Caco-2 (cell line): ENCODE results near the gene DCUN1D2. TPM values are rescaled to one million over a fixed set of nuclear protein-coding genes. Genes with fewer than 3 reads are reported as not detected.

Experiments used
- BruUV-seq: library from RNA; stranded (reverse); fragments of 400-500 nt; replicated peaks from 2 replicates; lab custom pipeline; 2021; lab: Mats Ljungman, UMichigan
- CTCF ChIA-PET: fragments of 300-600 bp; sonication (Branson Sonifier 250); formaldehyde crosslinking; loops from one replicate; lab custom pipeline; 2022; ENCODE audit warnings: antibody characterized with exemption; lab: Charles Lee
- POLR2A ChIA-PET: fragments of 300-600 bp; sonication (Branson Sonifier 250); formaldehyde crosslinking; loops from one replicate; lab custom pipeline; 2022; ENCODE audit warnings: antibody characterized with exemption; lab: Charles Lee
- DNase-seq, 2 experiments: peaks; one replicate each; pipeline versions ENCODE4 v3.0.0 to v3.0.0-alpha.2; 2020 to 2022
- H3K27me3 ChIP-seq: replicated peaks from 2 replicates; pipeline ENCODE4 v1.6.0; 2011; ENCODE audit warnings: low read length; ENCODE audit not compliant: control insufficient read depth, insufficient read depth
- H3K36me3 ChIP-seq: 2 replicates; pipeline ENCODE4 v1.5.1; 2011; ENCODE audit warnings: low read length; ENCODE audit not compliant: control insufficient read depth, insufficient read depth
- H3K4me1 ChIP-seq: fragments of 250-450 bp; sonication (Bioruptor Pico); 2 replicates; pipeline ENCODE4 v1.5.1; 2020; ENCODE audit warnings: mild to moderate bottlenecking
- H3K4me3 ChIP-seq: 2 replicates; pipeline ENCODE4 v1.5.1; 2011; ENCODE audit warnings: low read depth, mild to moderate bottlenecking, control low read depth, low read length
- H3K9me3 ChIP-seq: fragments of 250-450 bp; sonication (Bioruptor Pico); 2 replicates; pipeline ENCODE4 v1.5.1; 2020; ENCODE audit warnings: mild to moderate bottlenecking, moderate library complexity
- H3K27ac Mint-ChIP-seq: one replicate; pipeline ENCODE4 v1.8.0; 2022; ENCODE audit warnings: mixed read lengths; ENCODE audit not compliant: unreplicated experiment
- H3K27me3 Mint-ChIP-seq: one replicate; pipeline ENCODE4 v1.8.0; 2022; ENCODE audit warnings: mixed read lengths; ENCODE audit not compliant: insufficient read depth, unreplicated experiment
- H3K36me3 Mint-ChIP-seq: one replicate; pipeline ENCODE4 v1.8.0; 2022; ENCODE audit warnings: mild to moderate bottlenecking, mixed read lengths; ENCODE audit not compliant: insufficient read depth, unreplicated experiment
- H3K4me1 Mint-ChIP-seq: one replicate; pipeline ENCODE4 v1.8.0; 2022; ENCODE audit warnings: low read depth, mixed read lengths; ENCODE audit not compliant: unreplicated experiment
- H3K4me3 Mint-ChIP-seq: one replicate; pipeline ENCODE4 v1.8.0; 2022; ENCODE audit warnings: mild to moderate bottlenecking, moderate library complexity, mixed read lengths; ENCODE audit not compliant: unreplicated experiment
- H3K9me3 Mint-ChIP-seq: one replicate; pipeline ENCODE4 v1.8.0; 2022; ENCODE audit warnings: mixed read lengths; ENCODE audit not compliant: unreplicated experiment
- CTCF ChIP-seq, 2 experiments: fragments of 200-600 bp in 1 of 2; IDR thresholded peaks; 1 replicate in 1 of 2; 2 replicates in 1 of 2; pipeline versions ENCODE4 v1.5.1 to v1.8.0; 2011 to 2022; ENCODE audit warnings: antibody characterized with exemption in 1 of 2, control low read depth in 1 of 2, inconsistent platforms in 1 of 2, low read depth in 1 of 2, low read length in 1 of 2, mild to moderate bottlenecking in 1 of 2, moderate library complexity in 1 of 2; ENCODE audit not compliant: insufficient read depth in 1 of 2, severe bottlenecking in 1 of 2, unreplicated experiment in 1 of 2
- intact Hi-C: fragments of 100-400 bp; cut with micrococcal nuclease; formaldehyde crosslinking; loops from one replicate; pipeline ENCODE4 v1.10.0; 2022; ENCODE audit not compliant: unreplicated experiment
- total RNA-seq: library from RNA; stranded (reverse); gene quantifications from 2 replicates; pipeline ENCODE4 v1.2.3, GENCODE V29; 2022

Gene DCUN1D2
- total RNA-seq, 1 experiment from 2014 or later = 59.4 TPM

GRCh38 chr13:113485545-113485944, 5.0 kb downstream of the DCUN1D2 start:
- TF ChIP-seq CTCF (IDR thresholded peaks at IDR 0.05; ENCODE audit: insufficient read depth in 1 of 2, low read depth in 1 of 2, low read length in 1 of 2, severe bottlenecking in 1 of 2, unreplicated experiment in 1 of 2) = no peak
- Mint-ChIP-seq H3K27ac (no peak overlapping the region), H3K4me1 (peaks cover 19% of the 10 kb centered on the region), H3K36me3 (peaks cover 30% of the 10 kb centered on the region), H3K4me3 (no peak overlapping the region), H3K27me3 (no peaks in the 10 kb centered on the region), H3K9me3 (no peaks in the 10 kb centered on the region)
- no TSS peak for BruUV-seq
- Histone ChIP-seq H3K36me3 (peaks cover 3% of the 10 kb centered on the region; the same call in 1 of the 2 replicates), H3K27me3 (no peaks in the 10 kb centered on the region), H3K9me3 (no peaks in the 10 kb centered on the region), H3K4me1 (peaks cover 15% of the 10 kb centered on the region), H3K4me3 (no peak overlapping the region)
- ChIA-PET POLR2A (no interaction called here), CTCF (interaction anchor here (1.2 kb wide), 1 partner anchor 77 kb away, joined by 3 read pairs; no protein-coding TSS in a partner anchor)
- no peak for DNase-seq
- intact Hi-C loops = no loop called here

- no peak for DNase-seq
- Histone ChIP-seq H3K27me3 (no peaks in the 10 kb centered on the region), H3K9me3 (0 out of 2 replicates have a peak, but pooled peaks cover 3% of the 10 kb centered on the region), H3K4me1 (peaks cover 5% of the 10 kb centered on the region), H3K4me3 (no peak overlapping the region), H3K36me3 (peaks cover 3% of the 10 kb centered on the region)
- H3K9me3 Mint-ChIP-seq = no peaks in the 10 kb centered on the region
- CTCF ChIA-PET = no interaction called here
- intact Hi-C loops = no loop called here
- no peak for TF ChIP-seq CTCF (IDR thresholded peaks at IDR 0.05; ENCODE audit: insufficient read depth in 1 of 2, low read depth in 1 of 2, low read length in 1 of 2, severe bottlenecking in 1 of 2, unreplicated experiment in 1 of 2)
- POLR2A ChIA-PET = no interaction called here
- no peak overlapping the region for H3K4me3 Mint-ChIP-seq
- H3K36me3 Mint-ChIP-seq = peaks cover 37% of the 10 kb centered on the region
- no peaks in the 10 kb centered on the region for H3K27me3 Mint-ChIP-seq
- no TSS peak for BruUV-seq
- no peak overlapping the region for H3K27ac Mint-ChIP-seq
- H3K4me1 Mint-ChIP-seq = peaks cover 14% of the 10 kb centered on the region
These were observed 6.8 kb downstream of the DCUN1D2 start for GRCh38 chr13:113483504-113484293.

GRCh38 chr13:113483081-113483480, 7.4 kb downstream of the DCUN1D2 start:
- BruUV-seq = no TSS peak
- no peak overlapping the region for H3K27ac Mint-ChIP-seq

More at GRCh38 chr13:113483081-113483480, 7.4 kb downstream of the DCUN1D2 start:
- CTCF ChIA-PET = no interaction called here
- peaks cover 8% of the 10 kb centered on the region for H3K4me1 Mint-ChIP-seq
- Histone ChIP-seq H3K27me3 (no peaks in the 10 kb centered on the region), H3K4me1 (no peaks in the 10 kb centered on the region), H3K4me3 (no peak overlapping the region), H3K9me3 (0 out of 2 replicates have a peak, but pooled peaks cover 3% of the 10 kb centered on the region), H3K36me3 (peaks cover 2% of the 10 kb centered on the region)
- TF ChIP-seq CTCF (IDR thresholded peaks at IDR 0.05; ENCODE audit: insufficient read depth in 1 of 2, low read depth in 1 of 2, low read length in 1 of 2, severe bottlenecking in 1 of 2, unreplicated experiment in 1 of 2) = no peak
- H3K4me3 Mint-ChIP-seq = no peak overlapping the region
- no peaks in the 10 kb centered on the region for H3K9me3 Mint-ChIP-seq
- H3K27me3 Mint-ChIP-seq = no peaks in the 10 kb centered on the region
- POLR2A ChIA-PET = no interaction called here
- intact Hi-C loops = no loop called here
- DNase-seq = no peak
- peaks cover 40% of the 10 kb centered on the region for H3K36me3 Mint-ChIP-seq
